ENCODE measurements around the gene TM9SF4. TPM values are rescaled to one million over a fixed set of nuclear protein-coding genes. Genes with fewer than 3 reads are reported as not detected.

TM9SF4 gene
- polyA plus RNA-seq (49.4 to 65.5 TPM (median 62.2 TPM) in 3 replicates), polyA minus RNA-seq (74.3 to 98.5 TPM (median 94.5 TPM) in 3 replicates)
- 14.0 TPM for polyA plus RNA-seq (2011; ENCODE audit: low read depth)
- polyA plus RNA-seq (2011; cell fraction: cytosol; rRNA removed), result 25.1 and 27.3 TPM in 2 replicates
- polyA plus RNA-seq (2011; cell fraction: nucleus; rRNA removed), result 116 and 121 TPM in 2 replicates
- polyA plus RNA-seq (2012; ENCODE audit: low replicate concordance), result 37.2 and 37.7 TPM in 2 replicates
- polyA minus RNA-seq (2011; cell fraction: cytosol; rRNA and poly(A)+ RNA removed), result 39.7 TPM
- 91.4 and 120 TPM in 2 replicates for polyA minus RNA-seq (2011; cell fraction: nucleus; rRNA and poly(A)+ RNA removed)

GRCh38 chr20:32109392-32110172 is at the start of gene TM9SF4:
TSS of gene TM9SF4 (plus strand) at chr20:32109714. CDS start at chr20:32109741, 27 bp downstream.
- peak within 1 kb of the TSS; percentile 100 for H2AFZ ChIP-seq (ENCODE audit: control insufficient read depth, low read length)
- peak within 1 kb of the TSS; percentile 91 for H3K4me2 ChIP-seq (ENCODE audit: control insufficient read depth, extremely low read depth, insufficient read depth, low read depth, low read length)
- no peaks in the 10 kb centered on the region for H3K27me3 ChIP-seq (ENCODE audit: control insufficient read depth, extremely low read depth, insufficient read depth, low read length)
- peaks cover 20% of the 10 kb centered on the region for H3K4me1 ChIP-seq (ENCODE audit: control insufficient read depth, extremely low read depth, insufficient read depth, low read length)
- peak within 1 kb of the TSS; percentile 100 for H3K27ac ChIP-seq (ENCODE audit: control insufficient read depth, insufficient read depth, low read length)
- H3K4me3 ChIP-seq (ENCODE audit: control insufficient read depth in 2 of 3, extremely low read depth in 1 of 3, insufficient read depth in 2 of 3, low read depth in 1 of 3, low read length in 3 of 3), result peak within 1 kb of the TSS; percentile 71 to 91 (median 88)
- peak within 1 kb of the TSS; percentile 100 for H3K9ac ChIP-seq (ENCODE audit: control insufficient read depth, extremely low read depth, insufficient read depth, low read length)
- H4K20me1 ChIP-seq (ENCODE audit: control insufficient read depth, extremely low read depth, insufficient read depth, low read length), result peaks cover under 1% of the 10 kb centered on the region
- dilution Hi-C loops (cut with MboI; ENCODE audit: extremely low pct_ligation_motif_present, low sequenced_read_pairs), result no loop called here
- DNase-seq (ENCODE audit: low read depth, low spot score), result peak; percentile 26
- FAIRE-seq, result peak; percentile 71
- TF ChIP-seq CTCF (optimal IDR thresholded peaks at IDR 0.05 in 1 of 3, IDR thresholded peaks at IDR 0.05 in 1 of 3, conservative IDR thresholded peaks at IDR 0.05 in 1 of 3; ENCODE audit: extremely low read depth in 1 of 3, insufficient read depth in 2 of 3, low read length in 3 of 3), result no peak
- no peak for TF ChIP-seq EZH2 (IDR thresholded peaks at IDR 0.05; ENCODE audit: low read length)
- peaks cover 48% of the 10 kb centered on the region for H3K79me2 ChIP-seq (ENCODE audit: control insufficient read depth, insufficient read depth, low read length)
- peaks cover 4% of the 10 kb centered on the region for H3K9me1 ChIP-seq (ENCODE audit: control insufficient read depth, extremely low read depth, insufficient read depth, low read length)
- no peaks in the 10 kb centered on the region for H3K9me3 ChIP-seq (ENCODE audit: control insufficient read depth, low read depth, low read length)
- H3K36me3 ChIP-seq (ENCODE audit: control insufficient read depth in 2 of 2, extremely low read depth in 1 of 2, insufficient read depth in 2 of 2, low read length in 2 of 2), result peaks cover 0 to 2% of the 10 kb centered on the region in 2 experiments

GRCh38 chr20:32062776-32063170 is 46.7 kb upstream of the TM9SF4 start:
- no peaks in the 10 kb centered on the region for H3K4me1 ChIP-seq (ENCODE audit: control insufficient read depth, extremely low read depth, insufficient read depth, low read length)
- peaks cover 14% of the 10 kb centered on the region for H3K27me3 ChIP-seq (ENCODE audit: control insufficient read depth, extremely low read depth, insufficient read depth, low read length)
- H3K36me3 ChIP-seq (ENCODE audit: control insufficient read depth in 2 of 2, extremely low read depth in 1 of 2, insufficient read depth in 2 of 2, low read length in 2 of 2), result no peaks in the 10 kb centered on the region
- H3K9me3 ChIP-seq (ENCODE audit: control insufficient read depth, low read depth, low read length), result no peaks in the 10 kb centered on the region
- no peaks in the 10 kb centered on the region for H3K79me2 ChIP-seq (ENCODE audit: control insufficient read depth, insufficient read depth, low read length)
- FAIRE-seq, result no peak
- H3K9ac ChIP-seq (ENCODE audit: control insufficient read depth, extremely low read depth, insufficient read depth, low read length), result no peak overlapping the region
- H3K9me1 ChIP-seq (ENCODE audit: control insufficient read depth, extremely low read depth, insufficient read depth, low read length), result no peaks in the 10 kb centered on the region
- no peak for DNase-seq (ENCODE audit: low read depth, low spot score)
- no peak overlapping the region for H3K4me2 ChIP-seq (ENCODE audit: control insufficient read depth, extremely low read depth, insufficient read depth, low read depth, low read length)
- no peak overlapping the region for H3K27ac ChIP-seq (ENCODE audit: control insufficient read depth, insufficient read depth, low read length)
- H4K20me1 ChIP-seq (ENCODE audit: control insufficient read depth, extremely low read depth, insufficient read depth, low read length), result no peaks in the 10 kb centered on the region
- no peak for TF ChIP-seq CTCF (optimal IDR thresholded peaks at IDR 0.05 in 1 of 3, IDR thresholded peaks at IDR 0.05 in 1 of 3, conservative IDR thresholded peaks at IDR 0.05 in 1 of 3; ENCODE audit: extremely low read depth in 1 of 3, insufficient read depth in 2 of 3, low read length in 3 of 3)
- dilution Hi-C loops (cut with MboI; ENCODE audit: extremely low pct_ligation_motif_present, low sequenced_read_pairs), result no loop called here
- no peak overlapping the region for H2AFZ ChIP-seq (ENCODE audit: control insufficient read depth, low read length)
- no peak overlapping the region for H3K4me3 ChIP-seq (ENCODE audit: control insufficient read depth in 2 of 3, extremely low read depth in 1 of 3, insufficient read depth in 2 of 3, low read depth in 1 of 3, low read length in 3 of 3)

Measured in keratinocyte (primary cell).